Measurements from ENCODE around the gene SDHA. TPM values are rescaled to one million over a fixed set of nuclear protein-coding genes. Genes with fewer than 3 reads are reported as not detected.
"Not testable (repeated sequence)": the region's sequence is repeated elsewhere in the genome, so short reads cannot be mapped to it uniquely, and the experiment has no call there.

SDHA gene
- polyA plus RNA-seq, 1 donor = 100 TPM

DNA sequence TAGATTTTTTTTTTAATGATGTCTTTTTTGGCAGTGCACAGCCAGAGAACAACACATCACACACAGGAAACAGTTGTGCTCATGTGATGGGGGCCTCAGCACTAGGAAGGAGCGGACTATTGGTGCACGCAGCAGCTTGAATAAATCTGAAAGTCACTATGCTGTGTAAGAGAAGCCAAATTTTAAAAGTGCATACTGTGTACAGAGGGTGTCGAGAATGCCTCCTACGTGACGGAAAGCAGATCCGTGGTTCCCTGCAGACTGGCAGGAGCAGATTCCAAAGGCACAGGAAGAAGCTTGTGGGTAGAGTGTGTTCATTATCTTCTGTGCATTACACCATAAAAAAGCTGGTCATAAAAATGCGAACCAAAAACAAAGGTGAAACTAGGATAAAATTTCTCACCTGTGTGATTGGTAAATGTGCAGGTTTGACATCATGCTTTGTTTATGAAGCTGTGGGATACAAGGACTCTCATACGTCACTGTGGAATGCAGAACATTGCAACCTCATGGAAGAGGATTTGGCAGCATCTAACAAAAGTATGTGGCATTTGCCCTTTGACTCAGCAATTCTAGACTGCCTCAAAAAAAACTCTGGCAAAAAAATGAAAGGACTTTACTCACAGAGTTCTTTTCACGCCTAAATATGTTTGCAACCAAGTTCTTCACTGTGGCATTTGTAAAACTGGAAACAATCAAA is 45.3 kb downstream of the SDHA start:
- DNase-seq = not testable (repeated sequence)

DNA sequence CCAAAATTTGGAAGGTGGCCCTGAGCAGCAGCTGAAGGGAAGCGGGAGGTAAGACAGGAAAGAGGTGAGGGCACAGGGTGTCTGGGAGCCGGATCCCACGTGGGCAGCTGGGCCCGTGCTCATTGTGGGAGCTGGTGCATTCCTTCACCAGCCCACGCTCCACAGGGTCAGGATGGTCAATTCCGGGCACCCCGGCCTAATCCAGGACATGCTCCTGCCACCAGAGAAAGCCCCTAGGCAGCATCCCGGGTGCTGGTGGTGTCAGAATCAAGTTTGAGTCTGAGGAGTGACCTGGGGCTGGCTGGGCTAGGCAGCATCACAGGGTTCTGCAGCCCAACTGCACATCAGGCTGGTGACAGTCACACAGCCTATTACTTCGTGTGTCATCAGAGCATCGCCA is 46.2 kb downstream of the SDHA start:
- DNase-seq = no peak

DNA sequence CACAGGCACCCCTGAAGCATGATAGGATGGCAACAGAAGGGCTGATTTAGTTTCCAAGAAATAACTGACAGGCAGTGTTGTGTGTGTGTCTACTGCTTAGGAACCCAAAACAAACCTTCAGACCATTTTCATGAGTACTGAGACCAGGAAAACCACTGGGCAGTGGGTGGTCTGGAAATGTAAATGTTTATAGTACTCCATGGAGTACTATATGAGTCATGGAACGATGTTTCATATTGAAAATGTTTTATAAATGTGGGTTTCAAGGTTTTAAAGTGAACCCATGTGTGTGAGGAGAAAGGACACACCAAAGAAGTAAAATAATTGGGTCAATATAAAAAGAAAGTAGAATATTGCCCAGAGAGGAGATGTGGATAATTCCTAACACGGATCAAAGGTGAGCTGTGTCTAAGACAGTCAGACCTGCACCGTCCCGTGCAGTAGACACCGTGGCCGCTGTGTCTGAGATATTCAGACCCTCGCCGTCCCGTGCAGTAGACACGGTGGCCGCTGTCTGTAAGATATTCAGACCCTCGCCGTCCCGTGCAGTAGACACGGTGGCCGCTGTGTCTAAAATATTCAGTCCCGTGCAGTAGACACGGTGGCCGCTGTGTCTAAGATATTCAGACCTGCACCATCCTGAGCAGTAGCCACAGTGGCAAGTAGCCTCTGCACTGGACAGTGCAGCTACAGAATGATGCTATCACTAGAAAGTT is 48.3 kb downstream of the SDHA start:
- not testable (repeated sequence) for DNase-seq

DNA sequence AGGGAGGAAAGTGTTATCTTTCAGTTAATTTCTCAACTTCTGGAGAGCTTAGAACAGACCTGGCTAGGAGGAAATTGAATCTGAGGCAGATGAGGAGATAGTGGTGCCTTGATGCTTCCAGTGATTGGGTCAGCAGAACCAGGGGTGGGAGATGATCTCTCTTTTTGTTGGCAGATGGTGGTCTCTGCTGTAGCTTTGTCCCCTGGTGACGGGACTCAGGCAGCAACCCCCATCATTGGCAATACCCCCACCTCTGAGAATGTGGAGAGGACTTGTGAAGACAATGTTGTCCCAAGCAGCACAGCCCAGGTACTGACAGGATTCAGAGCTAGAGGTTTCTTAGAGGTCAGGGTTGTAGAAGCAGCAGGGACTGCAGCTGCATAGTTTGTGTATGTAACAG is 49.6 kb downstream of the SDHA start:
- DNase-seq = no peak

GRCh38 chr5:270340-270739 is 52.2 kb downstream of the SDHA start:
- DNase-seq = no peak

DNA sequence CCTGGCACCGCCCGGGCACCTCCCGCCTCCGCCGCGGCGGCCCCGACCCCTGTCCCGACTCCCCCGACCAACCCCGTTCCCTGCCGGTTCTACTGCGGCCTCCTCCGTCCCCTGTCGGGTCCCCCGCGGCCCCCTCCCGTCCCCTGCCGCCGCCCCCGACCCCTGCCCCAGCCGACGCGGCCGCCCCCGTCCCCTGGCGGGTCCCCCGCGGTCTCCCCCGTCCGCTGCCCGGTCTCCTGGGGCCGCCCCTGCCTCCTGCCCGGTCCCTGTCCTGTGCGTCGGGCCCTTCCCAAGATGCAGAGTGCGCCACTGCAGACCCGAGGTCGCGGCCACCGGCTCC is 53.7 kb downstream of the SDHA start:
- not testable (repeated sequence) for DNase-seq

GRCh38 chr5:273091-273490 is 55.0 kb downstream of the SDHA start:
- DNase-seq = not testable (repeated sequence)

DNA sequence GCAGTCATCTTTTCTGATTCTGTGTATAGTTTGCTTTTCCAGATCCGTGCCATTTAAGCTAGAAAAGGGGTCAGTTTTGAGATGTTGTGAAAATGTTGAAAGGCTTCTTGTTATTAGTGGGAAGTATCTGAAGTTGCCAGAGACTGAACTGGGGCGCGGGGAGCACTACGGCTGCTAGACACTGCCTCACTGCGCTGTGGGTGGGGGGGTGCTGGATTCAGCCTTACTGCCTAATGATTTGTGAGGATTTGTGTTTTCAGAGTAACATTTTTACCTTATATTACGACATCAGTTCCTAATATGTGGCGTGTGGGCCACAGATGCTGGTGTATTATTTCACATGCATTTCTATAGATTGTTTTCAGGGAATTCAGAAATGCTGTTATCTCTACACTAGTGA is 55.4 kb downstream of the SDHA start:
- not testable (repeated sequence) for DNase-seq

DNA sequence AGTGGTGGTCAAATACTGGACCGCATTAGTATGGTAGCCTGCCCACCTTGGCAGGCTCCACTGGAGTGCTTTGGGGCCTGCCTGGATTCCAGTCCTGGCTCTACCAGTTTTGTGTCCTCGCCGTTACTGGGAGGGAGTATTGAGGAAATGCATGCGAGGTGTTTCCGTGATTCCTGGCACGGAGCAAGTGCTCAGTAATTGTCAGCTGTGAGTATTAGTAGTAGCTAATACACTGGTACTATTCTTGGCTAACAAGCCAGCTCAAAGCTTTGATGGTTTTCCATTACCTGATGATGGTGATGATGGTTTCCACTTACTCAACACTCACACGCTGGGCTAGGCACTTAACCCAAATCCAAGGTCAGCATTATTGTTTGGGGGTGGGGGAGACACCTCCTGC is 56.2 kb downstream of the SDHA start:
- not testable (repeated sequence) for DNase-seq

GRCh38 chr5:278646-279045 is 60.5 kb downstream of the SDHA start:
- DNase-seq = no peak

GRCh38 chr5:279051-279665 is 61.0 kb downstream of the SDHA start:
- DNase-seq = not testable (repeated sequence)

GRCh38 chr5:285991-286557 is 68.0 kb downstream of the SDHA start:
- no peak for DNase-seq

DNA sequence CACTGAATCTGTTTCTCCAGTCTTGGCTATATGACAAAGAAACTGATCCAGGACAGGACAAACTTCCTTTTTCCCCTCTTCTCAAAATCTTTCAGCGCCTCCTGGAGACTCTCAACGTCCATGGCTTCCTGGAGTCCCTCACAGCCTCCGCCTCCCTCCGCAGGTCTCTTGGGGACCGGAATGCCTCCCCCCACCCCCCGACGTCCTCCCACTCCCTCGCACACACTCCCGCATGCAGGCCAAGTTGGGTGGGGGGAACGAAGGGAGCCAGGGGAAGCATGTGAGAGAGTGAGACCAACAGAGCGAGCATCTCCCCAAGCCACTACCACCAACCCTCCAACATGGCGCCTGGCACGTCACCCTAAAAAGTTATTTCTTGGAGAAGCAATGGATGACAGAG is 72.1 kb downstream of the SDHA start:
- DNase-seq = not testable (repeated sequence)

GRCh38 chr5:291345-291744 is 73.2 kb downstream of the SDHA start:
- not testable (repeated sequence) for DNase-seq

DNA sequence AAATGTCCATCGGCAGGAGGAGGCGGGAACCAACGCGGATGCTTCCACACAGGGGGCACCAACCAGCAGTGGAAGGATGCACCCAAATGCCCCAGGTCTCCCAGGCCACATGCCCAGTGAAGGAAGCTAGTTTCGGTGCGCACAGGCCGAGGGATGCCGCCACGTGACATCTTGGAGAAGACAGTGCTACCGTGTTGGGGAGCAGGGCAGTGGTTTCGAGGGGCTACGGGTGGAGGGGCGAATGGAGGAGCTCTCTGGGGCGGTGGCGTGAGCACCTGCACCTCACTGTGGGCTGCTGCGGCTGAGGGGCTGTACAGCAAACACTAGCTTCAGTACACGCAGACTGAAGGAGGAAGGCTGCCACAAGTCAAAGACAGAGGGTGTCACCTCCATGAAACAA is 76.7 kb downstream of the SDHA start:
- DNase-seq = not testable (repeated sequence)

DNA sequence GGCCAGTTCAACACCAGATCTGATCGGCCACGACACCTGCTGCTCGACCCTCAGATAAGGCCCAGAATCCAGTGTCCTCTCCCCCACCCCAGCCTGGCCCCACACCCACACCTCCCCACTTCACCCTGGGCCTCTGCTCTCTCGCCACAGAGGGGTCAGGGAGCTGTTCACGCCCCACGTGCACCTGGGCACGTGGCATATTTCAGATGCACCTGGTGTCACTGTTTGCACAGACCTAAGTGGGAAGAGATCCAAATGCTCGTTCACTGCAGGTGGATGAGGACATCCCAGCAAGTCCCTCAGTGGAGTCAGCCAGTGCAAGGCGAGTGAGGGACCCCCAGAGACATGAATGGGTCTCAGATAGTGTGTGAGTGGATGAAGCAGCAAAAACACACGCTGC is 78.1 kb downstream of the SDHA start:
- not testable (repeated sequence) for DNase-seq

GRCh38 chr5:296954-297353 is 78.8 kb downstream of the SDHA start:
- not testable (repeated sequence) for DNase-seq

GRCh38 chr5:297448-297847 is 79.3 kb downstream of the SDHA start:
- DNase-seq = not testable (repeated sequence)

DNA sequence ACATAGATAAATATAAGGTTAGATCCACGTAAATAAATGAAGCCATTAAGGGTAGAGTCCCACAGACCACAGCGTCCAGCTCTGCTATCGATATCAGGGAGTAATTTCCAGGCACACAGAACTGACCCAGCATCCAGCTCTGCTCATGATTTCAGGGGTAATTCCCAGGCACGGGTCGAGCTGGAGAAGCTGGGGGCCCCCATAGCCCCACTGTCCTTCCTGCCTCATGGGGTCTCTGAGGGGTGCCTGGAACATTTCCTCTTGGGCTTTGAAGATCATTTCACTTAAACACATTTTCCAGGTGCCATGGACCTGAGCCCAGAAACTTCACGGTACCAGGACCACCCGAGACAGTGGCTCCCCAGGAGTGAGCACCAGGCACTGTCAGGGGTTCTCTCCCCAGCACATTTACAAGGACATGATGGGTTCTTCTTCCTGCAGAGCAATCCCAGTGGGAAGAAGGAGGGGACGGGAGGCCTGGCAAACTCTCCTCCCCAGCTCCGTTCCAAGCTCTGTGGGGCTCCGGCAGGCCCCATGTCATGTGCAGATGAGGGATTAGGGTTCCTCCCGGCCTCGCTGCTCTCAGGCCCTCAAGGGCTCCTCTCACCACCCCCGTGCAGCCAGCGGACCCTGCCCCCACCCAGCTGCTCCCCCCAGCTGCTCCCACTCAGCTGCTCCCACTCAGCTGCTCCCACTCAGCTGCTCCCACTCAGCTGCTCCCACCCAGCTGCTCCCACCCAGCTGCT is 80.0 kb downstream of the SDHA start:
- DNase-seq = not testable (repeated sequence)

DNA sequence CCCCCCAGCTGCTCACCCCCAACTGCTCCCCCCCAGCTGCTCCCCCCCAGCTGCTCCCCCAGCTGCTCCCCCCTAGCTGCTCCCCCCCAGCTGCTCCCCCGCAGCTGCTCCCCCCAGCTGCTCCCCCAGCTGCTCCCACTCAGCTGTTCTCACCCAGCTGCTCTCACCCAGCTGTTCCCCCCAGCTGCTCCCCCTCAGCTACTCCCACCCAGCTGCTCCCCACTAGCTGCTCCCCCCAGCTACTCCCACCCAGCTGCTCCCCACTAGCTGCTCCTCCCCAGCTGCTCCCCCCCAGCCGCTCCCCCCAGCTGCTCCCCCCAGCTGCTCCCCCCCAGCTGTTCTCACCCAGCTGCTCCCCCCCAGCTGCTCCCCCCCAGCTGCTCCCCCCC is 80.6 kb downstream of the SDHA start:
- no peak for DNase-seq

DNA sequence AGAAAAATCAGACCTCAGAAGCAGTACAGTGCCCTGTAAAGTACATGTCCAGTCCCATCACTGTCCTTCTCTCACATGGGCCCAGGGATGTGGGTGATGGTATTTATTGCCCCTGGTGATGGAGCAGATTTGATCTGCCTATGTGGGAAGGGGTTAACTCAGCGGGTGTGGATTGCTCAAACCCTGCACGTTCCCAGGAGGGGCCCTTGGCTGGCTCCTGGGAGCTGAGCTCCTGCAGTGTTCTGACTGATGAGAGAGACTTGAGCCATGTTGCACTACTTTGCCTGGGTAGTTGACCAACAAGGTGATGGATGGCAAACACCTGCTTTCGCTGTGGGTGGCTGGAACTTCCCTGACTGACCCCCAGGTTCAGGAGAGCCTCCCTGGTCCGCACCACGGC is 81.8 kb downstream of the SDHA start:
- not testable (repeated sequence) for DNase-seq

- DNase-seq = not testable (repeated sequence)
These were observed 82.7 kb downstream of the SDHA start for GRCh38 chr5:300691-301435.
